VCaP (cell line): Measurements from ENCODE around the gene PAMR1.
A peak's percentile ranks its signal among the peaks of the same experiment; 100 is the strongest.

Experiments used
- H3K27ac ChIP-seq: fragments of 450-650 bp; 2 replicates; pipeline ENCODE4 v1.5.1; 2017
- TF ChIP-seq, protein P1 (sequence below): fragments of 450-650 bp; conservative IDR thresholded peaks from 2 replicates; pipeline ENCODE4 v1.5.1; 2017; ENCODE audit warnings: mild to moderate bottlenecking, moderate library complexity

PAMR1 gene

DNA sequence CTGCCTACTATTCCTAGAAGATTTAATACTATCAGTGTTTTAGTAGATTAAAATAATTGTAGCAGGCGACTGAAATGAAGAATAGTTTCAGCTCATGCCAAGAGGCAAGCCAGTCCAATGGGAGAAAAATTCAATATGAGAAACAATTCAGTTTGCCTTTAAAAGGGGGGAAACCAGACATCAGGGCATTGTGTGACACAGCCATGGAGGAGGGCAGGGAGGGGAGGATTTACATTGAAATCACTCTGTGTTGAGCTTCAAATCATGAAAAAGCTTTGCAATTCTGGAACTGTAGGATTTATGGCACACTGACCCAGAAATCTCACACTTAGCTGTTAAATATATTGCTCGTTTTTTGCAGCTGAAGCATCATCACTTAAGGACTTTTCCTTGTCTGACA is 110.6 kb downstream of the PAMR1 start:
- TF ChIP-seq, protein P1, sequence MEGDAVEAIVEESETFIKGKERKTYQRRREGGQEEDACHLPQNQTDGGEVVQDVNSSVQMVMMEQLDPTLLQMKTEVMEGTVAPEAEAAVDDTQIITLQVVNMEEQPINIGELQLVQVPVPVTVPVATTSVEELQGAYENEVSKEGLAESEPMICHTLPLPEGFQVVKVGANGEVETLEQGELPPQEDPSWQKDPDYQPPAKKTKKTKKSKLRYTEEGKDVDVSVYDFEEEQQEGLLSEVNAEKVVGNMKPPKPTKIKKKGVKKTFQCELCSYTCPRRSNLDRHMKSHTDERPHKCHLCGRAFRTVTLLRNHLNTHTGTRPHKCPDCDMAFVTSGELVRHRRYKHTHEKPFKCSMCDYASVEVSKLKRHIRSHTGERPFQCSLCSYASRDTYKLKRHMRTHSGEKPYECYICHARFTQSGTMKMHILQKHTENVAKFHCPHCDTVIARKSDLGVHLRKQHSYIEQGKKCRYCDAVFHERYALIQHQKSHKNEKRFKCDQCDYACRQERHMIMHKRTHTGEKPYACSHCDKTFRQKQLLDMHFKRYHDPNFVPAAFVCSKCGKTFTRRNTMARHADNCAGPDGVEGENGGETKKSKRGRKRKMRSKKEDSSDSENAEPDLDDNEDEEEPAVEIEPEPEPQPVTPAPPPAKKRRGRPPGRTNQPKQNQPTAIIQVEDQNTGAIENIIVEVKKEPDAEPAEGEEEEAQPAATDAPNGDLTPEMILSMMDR: no peak
- H3K27ac ChIP-seq: no peak overlapping the region

DNA sequence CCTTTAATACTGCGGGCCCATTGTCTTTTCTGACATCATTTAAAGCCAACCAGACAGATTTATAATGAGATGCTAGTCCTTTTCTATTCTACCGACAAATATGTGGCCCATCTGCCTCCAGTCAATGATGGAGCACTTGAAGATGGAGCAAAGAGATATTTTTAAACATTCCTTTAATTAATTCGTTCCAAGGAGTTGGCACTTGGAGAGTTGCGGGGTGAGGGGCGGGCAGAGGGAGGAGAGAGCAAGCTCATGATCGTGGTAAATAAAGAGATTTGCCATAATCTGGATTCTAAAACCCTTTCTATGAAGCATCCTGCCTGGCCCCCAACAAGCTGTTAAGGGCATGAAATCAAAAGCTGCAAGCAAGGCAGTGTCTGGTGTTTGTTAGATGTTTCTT is 111.1 kb downstream of the PAMR1 start:
- H3K27ac ChIP-seq: no peak overlapping the region
- TF ChIP-seq, protein P1: no peak

DNA sequence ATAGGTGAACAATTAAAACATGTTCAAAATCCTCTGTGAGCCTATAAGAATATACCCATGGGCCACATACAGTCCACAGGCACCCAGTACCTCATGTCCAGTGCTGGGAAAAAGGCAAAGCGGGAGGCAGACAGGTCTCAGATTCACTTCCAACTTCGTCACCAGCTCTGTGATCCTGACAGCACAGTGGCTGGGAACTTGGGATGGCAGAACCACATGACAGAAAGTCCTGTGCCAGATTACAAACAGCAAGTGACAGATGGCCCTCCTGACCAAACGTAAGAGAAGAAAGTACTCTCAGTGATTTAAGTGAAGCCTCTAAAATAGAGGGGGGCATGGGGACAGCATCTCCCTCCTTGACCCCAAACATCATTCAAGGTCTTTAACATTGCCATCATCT is 111.8 kb downstream of the PAMR1 start:
- TF ChIP-seq, protein P1: no peak
- H3K27ac ChIP-seq: no peak overlapping the region

DNA sequence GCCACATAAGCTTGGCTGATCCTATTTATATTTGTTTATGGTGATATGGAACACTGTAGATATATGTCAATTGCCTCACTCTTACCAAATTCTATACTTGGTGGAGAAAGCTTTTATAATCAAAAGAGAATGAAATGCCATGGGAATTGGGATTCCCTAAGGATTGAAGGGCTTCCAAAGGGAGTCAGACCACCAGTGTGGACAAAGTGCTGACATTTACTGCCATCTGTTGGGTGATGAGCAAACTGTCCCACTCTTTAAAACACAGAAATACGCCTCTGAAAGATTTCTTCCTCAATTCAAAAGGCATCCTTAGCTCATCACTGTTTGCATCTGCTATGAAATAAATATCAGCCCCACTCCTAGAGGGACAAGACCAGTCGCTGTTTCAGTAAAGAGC is 113.1 kb downstream of the PAMR1 start:
- no peak overlapping the region for H3K27ac ChIP-seq
- TF ChIP-seq, protein P1: peak; percentile 73

DNA sequence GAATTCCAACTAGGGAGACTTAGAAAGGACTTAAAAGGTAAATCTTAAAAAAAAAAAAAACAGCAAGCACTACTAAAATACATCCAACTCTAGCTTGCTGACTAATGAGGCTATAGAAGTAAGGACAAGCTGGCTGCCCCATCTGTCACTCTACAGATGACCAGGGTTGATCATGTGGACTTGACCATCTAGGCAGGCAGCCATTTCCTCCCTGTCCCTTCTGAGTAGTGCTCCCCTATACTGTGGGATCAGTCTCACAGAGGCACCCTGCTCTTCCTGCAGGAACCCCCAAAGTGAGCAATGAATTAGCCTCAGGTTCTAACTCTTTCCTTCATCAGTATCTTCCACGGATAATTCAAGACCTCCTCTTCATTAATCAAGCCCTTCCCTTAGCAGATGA is 118.4 kb downstream of the PAMR1 start:
- TF ChIP-seq, protein P1: no peak
- H3K27ac ChIP-seq: no peak overlapping the region

DNA sequence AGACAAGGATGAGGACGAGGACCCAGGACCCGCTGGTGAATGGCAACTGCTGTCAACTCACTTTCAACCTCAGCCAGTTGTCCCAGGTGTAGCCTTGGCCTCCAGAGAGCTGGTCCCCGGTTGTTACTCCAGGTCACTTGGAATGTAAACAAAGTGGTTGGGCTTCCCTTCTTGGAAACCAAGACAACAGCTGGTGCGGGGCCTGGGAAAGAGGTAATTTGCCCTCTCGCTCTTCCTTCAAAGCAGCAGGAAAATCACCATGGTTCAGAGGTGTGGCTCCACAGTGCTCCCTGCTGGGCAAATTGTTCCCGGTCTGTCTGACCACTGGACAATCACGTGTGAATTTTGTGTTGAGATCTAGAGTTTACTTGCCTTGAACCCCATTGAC is 121.0 kb downstream of the PAMR1 start:
- H3K27ac ChIP-seq: peak overlapping the region; percentile 43; the same call in 1 of the 2 replicates
- TF ChIP-seq, protein P1: peak; percentile 36; the same call in 1 of the 2 replicates

DNA sequence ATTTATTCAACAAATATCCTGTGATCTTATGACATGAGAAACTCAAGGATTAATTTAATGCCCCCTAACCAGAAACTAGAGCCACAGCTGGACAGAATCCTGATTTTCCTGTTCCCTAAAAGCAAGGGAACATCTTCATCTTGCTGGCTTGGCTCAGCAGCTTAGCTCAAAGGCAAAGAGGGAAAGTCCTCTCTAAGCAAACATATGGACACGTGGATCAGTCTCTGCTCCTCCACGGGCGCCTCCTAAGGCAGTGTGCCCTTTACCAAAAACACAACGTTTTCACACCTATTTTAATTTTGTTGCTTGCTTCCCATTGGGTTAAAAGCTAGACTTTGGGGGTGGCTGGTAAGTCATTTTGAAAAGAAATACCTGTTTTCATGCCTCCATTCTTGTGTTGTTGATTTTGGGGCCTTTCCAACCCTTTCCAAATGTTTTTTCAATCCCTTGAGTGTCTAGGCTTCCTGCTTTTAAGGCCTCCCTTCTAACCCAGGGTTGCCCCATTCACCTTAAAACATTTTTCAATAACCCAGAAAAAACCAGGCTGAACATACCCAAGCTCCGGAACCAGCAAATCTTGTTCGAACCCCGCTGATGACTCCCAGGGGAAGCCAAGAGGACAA is 121.5 kb downstream of the PAMR1 start:
- TF ChIP-seq, protein P1: no peak
- H3K27ac ChIP-seq: peak overlapping the region; percentile 43; the same call in 1 of the 2 replicates
